ENCODE measurements around the gene C17orf100. TPM values are rescaled to one million over a fixed set of nuclear protein-coding genes. Genes with fewer than 3 reads are reported as not detected.

The C17orf100 gene
- total RNA-seq, 2 donors from 2014 or later: 0.63 TPM; not detected in 1

- peak overlapping the region; percentile 78 to 85 for H3K27ac ChIP-seq
- H3K9me3 ChIP-seq: no peaks in the 10 kb centered on the region
- DNase-seq (ENCODE audit: low spot score): no peak
- H3K36me3 ChIP-seq: peaks cover 18% of the 10 kb centered on the region
- peak overlapping the region; percentile 78 to 85 for H3K4me3 ChIP-seq
- TF ChIP-seq CTCF (IDR thresholded peaks at IDR 0.05): no peak
- peaks cover 0 to 45% of the 10 kb centered on the region in 2 donors for H3K4me1 ChIP-seq
- no peaks in the 10 kb centered on the region for H3K27me3 ChIP-seq
These were observed 10.2 kb upstream of the C17orf100 start for GRCh38 chr17:6641247-6641863.

GRCh38 chr17:6642592-6642991 is 9.0 kb upstream of the C17orf100 start:
- Histone ChIP-seq H3K9me3 (no peaks in the 10 kb centered on the region), H3K4me1 (peaks cover 0 to 48% of the 10 kb centered on the region in 2 donors), H3K36me3 (peaks cover 18% of the 10 kb centered on the region), H3K4me3 (no peak overlapping the region), H3K27ac (no peak overlapping the region), H3K27me3 (no peaks in the 10 kb centered on the region)
- no peak for TF ChIP-seq CTCF (IDR thresholded peaks at IDR 0.05)
- DNase-seq (ENCODE audit: low spot score): no peak

- Histone ChIP-seq H3K36me3 (peaks cover 18% of the 10 kb centered on the region), H3K4me3 (no peak overlapping the region), H3K27me3 (no peaks in the 10 kb centered on the region), H3K27ac (no peak overlapping the region), H3K4me1 (peaks cover 0 to 47% of the 10 kb centered on the region in 2 donors), H3K9me3 (no peaks in the 10 kb centered on the region)
- no peak for TF ChIP-seq CTCF (IDR thresholded peaks at IDR 0.05)
- no peak for DNase-seq (ENCODE audit: low spot score)
These were observed 8.0 kb upstream of the C17orf100 start for GRCh38 chr17:6643451-6644125.

- Histone ChIP-seq H3K27me3 (no peaks in the 10 kb centered on the region), H3K4me3 (no peak overlapping the region), H3K9me3 (no peaks in the 10 kb centered on the region), H3K27ac (no peak overlapping the region), H3K4me1 (peaks cover 0 to 34% of the 10 kb centered on the region in 2 donors), H3K36me3 (peaks cover 14% of the 10 kb centered on the region)
- TF ChIP-seq CTCF (IDR thresholded peaks at IDR 0.05): peak in 1 of 2 donors; percentile 11
- DNase-seq (ENCODE audit: low spot score): no peak
These were observed 3.4 kb upstream of the C17orf100 start for GRCh38 chr17:6648181-6648580.

- H3K9me3 ChIP-seq: no peaks in the 10 kb centered on the region
- no peak for DNase-seq (ENCODE audit: low spot score)
- peak overlapping the region in 1 of 2 donors; percentile 83 for H3K27ac ChIP-seq
- TF ChIP-seq CTCF (IDR thresholded peaks at IDR 0.05): no peak
- H3K36me3 ChIP-seq: no peaks in the 10 kb centered on the region
- H3K4me1 ChIP-seq: peaks cover 0 to 30% of the 10 kb centered on the region in 2 donors
- peaks cover 3 to 5% of the 10 kb centered on the region in 2 donors for H3K27me3 ChIP-seq
- peak overlapping the region; percentile 80 to 85 for H3K4me3 ChIP-seq
These were observed 424 bp downstream of the C17orf100 start for GRCh38 chr17:6651919-6652452.
